Calu3 (cell line): Measurements from ENCODE around the gene GSC2. TPM values are rescaled to one million over a fixed set of nuclear protein-coding genes. Genes with fewer than 3 reads are reported as not detected.

ENCODE experiments used
- BruUV-seq: library from RNA; stranded (reverse); fragments of 400-500 nt; replicated peaks from 2 replicates; lab custom pipeline; 2021; lab: Mats Ljungman, UMichigan
- CTCF ChIA-PET: fragments of 300-600 bp; sonication (Branson Sonifier 250); formaldehyde crosslinking; loops from one replicate; lab custom pipeline; 2022; ENCODE audit warnings: antibody characterized with exemption; lab: Charles Lee
- DNase-seq: peaks from one replicate; pipeline ENCODE4 v3.0.0; 2022
- H3K27ac Mint-ChIP-seq: one replicate; pipeline ENCODE4 v1.8.0; 2022; ENCODE audit warnings: mixed read lengths; ENCODE audit not compliant: unreplicated experiment
- H3K27me3 Mint-ChIP-seq: one replicate; pipeline ENCODE4 v1.8.0; 2022; ENCODE audit warnings: mixed read lengths; ENCODE audit not compliant: unreplicated experiment
- H3K36me3 Mint-ChIP-seq: one replicate; pipeline ENCODE4 v1.8.0; 2022; ENCODE audit warnings: mild to moderate bottlenecking, moderate library complexity, mixed read lengths; ENCODE audit not compliant: insufficient read depth, unreplicated experiment
- H3K4me1 Mint-ChIP-seq: one replicate; pipeline ENCODE4 v1.8.0; 2022; ENCODE audit warnings: mild to moderate bottlenecking, low read depth, mixed read lengths; ENCODE audit not compliant: unreplicated experiment
- H3K4me3 Mint-ChIP-seq: one replicate; pipeline ENCODE4 v1.8.0; 2022; ENCODE audit warnings: mild to moderate bottlenecking, low read depth, moderate library complexity, mixed read lengths; ENCODE audit not compliant: unreplicated experiment
- H3K9me3 Mint-ChIP-seq: one replicate; pipeline ENCODE4 v1.8.0; 2022; ENCODE audit warnings: low read depth, mixed read lengths; ENCODE audit not compliant: unreplicated experiment
- intact Hi-C: fragments of 100-400 bp; cut with micrococcal nuclease; formaldehyde crosslinking; loops from one replicate; pipeline ENCODE4 v1.10.0; 2022; ENCODE audit not compliant: unreplicated experiment
- total RNA-seq: library from RNA; stranded (reverse); gene quantifications from 2 replicates; pipeline ENCODE4 v1.2.3, GENCODE V29; 2022
- TF ChIP-seq, protein P1 (sequence below): fragments of 200-600 bp; IDR thresholded peaks from one replicate; pipeline ENCODE4 v1.8.0; 2022; ENCODE audit warnings: antibody characterized with exemption; ENCODE audit not compliant: unreplicated experiment

The GSC2 gene
- total RNA-seq, 1 experiment from 2014 or later = not detected

DNA sequence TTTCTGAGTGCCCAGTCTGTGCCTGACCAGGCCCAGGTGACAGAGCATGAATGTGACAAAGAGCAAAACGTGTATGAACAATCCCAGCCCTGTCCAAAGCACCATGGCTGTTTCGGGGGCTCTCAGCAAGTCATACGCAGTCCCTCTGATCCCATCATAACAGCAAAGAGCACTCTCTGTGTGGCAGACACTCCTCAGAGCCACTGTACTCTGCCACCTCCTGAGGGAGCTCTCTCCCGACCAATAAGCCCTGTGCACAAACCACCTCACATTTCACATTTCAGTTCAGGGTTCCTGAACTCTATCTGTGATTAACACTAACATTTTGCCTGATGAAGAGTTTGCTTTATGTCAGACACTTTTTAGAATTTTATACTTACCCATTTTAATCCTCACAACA, 34.5 kb downstream of the GSC2 start:
- TF ChIP-seq, protein P1, sequence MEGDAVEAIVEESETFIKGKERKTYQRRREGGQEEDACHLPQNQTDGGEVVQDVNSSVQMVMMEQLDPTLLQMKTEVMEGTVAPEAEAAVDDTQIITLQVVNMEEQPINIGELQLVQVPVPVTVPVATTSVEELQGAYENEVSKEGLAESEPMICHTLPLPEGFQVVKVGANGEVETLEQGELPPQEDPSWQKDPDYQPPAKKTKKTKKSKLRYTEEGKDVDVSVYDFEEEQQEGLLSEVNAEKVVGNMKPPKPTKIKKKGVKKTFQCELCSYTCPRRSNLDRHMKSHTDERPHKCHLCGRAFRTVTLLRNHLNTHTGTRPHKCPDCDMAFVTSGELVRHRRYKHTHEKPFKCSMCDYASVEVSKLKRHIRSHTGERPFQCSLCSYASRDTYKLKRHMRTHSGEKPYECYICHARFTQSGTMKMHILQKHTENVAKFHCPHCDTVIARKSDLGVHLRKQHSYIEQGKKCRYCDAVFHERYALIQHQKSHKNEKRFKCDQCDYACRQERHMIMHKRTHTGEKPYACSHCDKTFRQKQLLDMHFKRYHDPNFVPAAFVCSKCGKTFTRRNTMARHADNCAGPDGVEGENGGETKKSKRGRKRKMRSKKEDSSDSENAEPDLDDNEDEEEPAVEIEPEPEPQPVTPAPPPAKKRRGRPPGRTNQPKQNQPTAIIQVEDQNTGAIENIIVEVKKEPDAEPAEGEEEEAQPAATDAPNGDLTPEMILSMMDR = no peak
- H3K36me3 Mint-ChIP-seq = peaks cover 6% of the 10 kb centered on the region
- H3K27ac Mint-ChIP-seq = no peak overlapping the region
- DNase-seq = no peak
- intact Hi-C loops = no loop called here
- peaks cover 19% of the 10 kb centered on the region for H3K4me1 Mint-ChIP-seq
- H3K9me3 Mint-ChIP-seq = no peaks in the 10 kb centered on the region
- CTCF ChIA-PET = interaction anchor here (0.9 to 1.2 kb wide), 3 partner anchors 8 to 29 kb away, joined by 3 read pairs; partner anchors contain the start of gene ESS2
- H3K27me3 Mint-ChIP-seq = no peaks in the 10 kb centered on the region
- no TSS peak for BruUV-seq
- H3K4me3 Mint-ChIP-seq = no peak overlapping the region

DNA sequence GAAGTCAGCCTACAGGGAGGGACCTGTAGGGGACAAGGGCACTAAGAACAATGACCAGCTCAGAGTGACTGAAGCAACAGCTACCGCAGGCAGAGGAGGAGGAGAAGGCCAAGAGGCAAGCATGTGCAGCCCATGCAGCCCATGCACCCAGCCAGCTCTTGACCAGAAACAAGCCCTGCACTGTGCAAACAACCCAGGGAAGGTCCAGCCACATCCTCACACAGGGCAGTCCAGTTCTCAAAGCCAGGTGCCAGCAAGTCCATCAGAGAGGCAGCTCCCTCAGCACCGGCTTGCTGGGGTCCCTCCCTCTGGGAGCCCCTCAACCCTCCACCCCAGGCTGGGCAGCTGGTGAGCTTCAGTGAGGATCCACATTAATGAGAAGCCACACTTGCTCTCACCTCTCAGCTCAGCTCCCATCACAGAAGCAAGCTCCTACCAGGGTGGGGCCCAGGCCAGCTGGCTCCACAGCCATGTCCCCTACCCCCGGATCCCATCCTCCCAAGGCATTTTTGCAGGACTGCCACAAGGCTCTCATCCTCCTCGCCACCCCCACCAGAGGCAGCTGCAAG, 35.0 kb downstream of the GSC2 start:
- BruUV-seq = no TSS peak
- CTCF ChIA-PET = interaction anchor here (0.9 to 1.2 kb wide), 2 partner anchors 8 to 29 kb away, joined by 3 read pairs; partner anchors contain the start of gene ESS2
- TF ChIP-seq, protein P1 = no peak

DNA sequence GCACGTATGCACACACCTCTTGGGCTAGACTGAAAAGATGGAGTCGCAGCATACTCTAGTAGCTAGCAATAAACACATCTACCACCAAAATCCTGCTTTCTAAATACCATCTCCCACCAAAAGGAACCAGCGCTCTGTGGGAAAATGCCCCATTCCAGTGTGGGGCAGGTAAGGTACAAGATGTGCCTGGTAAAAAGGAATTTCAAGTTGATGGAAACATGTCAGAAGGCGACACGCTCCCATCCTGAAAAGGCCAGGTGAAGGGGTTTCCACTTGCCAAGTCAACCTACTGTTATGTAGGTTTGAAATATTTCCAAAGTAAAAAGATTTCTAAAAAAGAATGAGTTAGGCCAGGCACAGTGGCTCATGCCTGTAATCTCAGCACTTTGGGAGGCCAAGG, 36.7 kb downstream of the GSC2 start:
- TF ChIP-seq, protein P1 = no peak
- no peak for DNase-seq
- H3K27me3 Mint-ChIP-seq = no peaks in the 10 kb centered on the region
- H3K9me3 Mint-ChIP-seq = no peaks in the 10 kb centered on the region
- intact Hi-C loops = no loop called here
- BruUV-seq = no TSS peak
- H3K36me3 Mint-ChIP-seq = no peaks in the 10 kb centered on the region
- no peak overlapping the region for H3K4me3 Mint-ChIP-seq
- H3K27ac Mint-ChIP-seq = no peak overlapping the region
- peaks cover 26% of the 10 kb centered on the region for H3K4me1 Mint-ChIP-seq
- CTCF ChIA-PET = no interaction called here

More for the DNA sequence above, 35.0 kb downstream of the GSC2 start:
- DNase-seq = no peak
- no peaks in the 10 kb centered on the region for H3K27me3 Mint-ChIP-seq
- H3K9me3 Mint-ChIP-seq = no peaks in the 10 kb centered on the region
- H3K4me3 Mint-ChIP-seq = no peak overlapping the region
- no peak overlapping the region for H3K27ac Mint-ChIP-seq
- peaks cover under 1% of the 10 kb centered on the region for H3K36me3 Mint-ChIP-seq
- intact Hi-C loops = no loop called here
- H3K4me1 Mint-ChIP-seq = peaks cover 19% of the 10 kb centered on the region

DNA sequence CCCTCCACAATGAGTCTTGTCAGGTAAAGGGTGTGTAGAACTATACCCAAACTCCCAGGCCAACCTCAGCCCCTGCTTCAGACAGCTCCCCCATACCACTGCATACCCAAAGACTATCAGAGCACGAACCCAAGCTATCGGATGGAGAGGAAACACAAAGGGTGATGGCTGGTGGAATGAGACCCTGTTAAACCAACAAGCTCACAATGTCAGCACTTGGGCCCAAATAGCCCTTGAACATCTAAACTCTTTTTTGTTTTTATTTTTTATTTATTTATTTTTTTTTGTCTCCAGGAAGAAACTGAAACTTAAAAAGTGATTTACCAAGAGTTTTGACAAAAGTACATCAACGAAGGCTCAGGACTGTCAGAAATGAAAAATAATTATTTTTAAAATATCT, 38.5 kb downstream of the GSC2 start:
- H3K27ac Mint-ChIP-seq = no peak overlapping the region
- H3K4me3 Mint-ChIP-seq = no peak overlapping the region
- BruUV-seq = no TSS peak
- no peaks in the 10 kb centered on the region for H3K27me3 Mint-ChIP-seq
- peaks cover 35% of the 10 kb centered on the region for H3K4me1 Mint-ChIP-seq
- CTCF ChIA-PET = interaction anchor here (1.0 kb wide), 1 partner anchor 22 kb away, joined by 3 read pairs; no protein-coding TSS in a partner anchor
- H3K36me3 Mint-ChIP-seq = no peaks in the 10 kb centered on the region
- intact Hi-C loops = no loop called here
- TF ChIP-seq, protein P1 = no peak
- H3K9me3 Mint-ChIP-seq = no peaks in the 10 kb centered on the region
- DNase-seq = no peak
